ENCODE results near the gene PIAS4. TPM values are rescaled to one million over a fixed set of nuclear protein-coding genes. Genes with fewer than 3 reads are reported as not detected.
A peak's percentile ranks its signal among the peaks of the same experiment; 100 is the strongest.

PIAS4 gene
- total RNA-seq, 1 donor from 2014 or later: 26.0 TPM

DNA sequence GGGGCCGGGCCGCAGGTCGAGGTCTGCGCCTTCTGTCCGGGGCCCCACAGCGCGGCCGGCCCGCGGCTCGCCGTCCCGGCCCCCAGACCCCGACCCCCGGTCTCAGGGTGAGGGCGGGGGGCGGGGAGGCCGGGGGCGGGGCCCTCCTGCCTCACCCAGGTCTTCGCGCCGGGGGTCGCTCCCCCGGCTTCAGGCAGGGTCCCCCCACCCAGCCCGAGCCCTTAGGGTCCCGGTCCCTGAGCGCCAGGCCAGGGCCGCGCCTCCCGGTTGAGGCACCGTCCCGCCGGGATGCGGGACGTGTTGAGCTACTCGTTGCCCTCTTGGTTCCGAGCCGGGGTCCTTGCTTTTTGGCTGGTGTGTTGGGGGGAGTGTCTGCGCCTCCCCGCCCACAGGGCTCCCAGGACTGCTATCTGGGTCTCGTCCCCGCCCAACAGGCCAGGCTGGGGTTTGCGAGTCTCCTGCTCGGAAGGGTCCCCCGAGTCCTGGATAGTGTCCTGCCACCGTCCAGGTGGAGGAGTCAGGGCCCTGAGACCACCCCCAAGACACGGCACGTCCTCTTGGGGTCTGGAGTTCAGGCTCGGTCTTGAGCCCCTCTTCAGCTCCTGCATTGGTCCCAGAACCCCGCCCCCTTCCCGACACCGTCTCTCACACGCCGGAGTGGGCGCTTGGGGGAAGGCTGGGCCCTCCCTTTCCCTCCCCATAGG is 452 bp downstream of the PIAS4 start:
- Histone ChIP-seq H3K27me3 (ENCODE audit: insufficient read depth, low read length) (no peaks in the 10 kb centered on the region), H3K27ac (ENCODE audit: low read depth, low read length) (no peak overlapping the region), H3K4me1 (ENCODE audit: insufficient read depth, low read length) (peaks cover 13% of the 10 kb centered on the region), H3K36me3 (ENCODE audit: insufficient read depth, low read length) (no peaks in the 10 kb centered on the region), H3K4me3 (ENCODE audit: insufficient read depth, low read depth, low read length) (peak overlapping the region; percentile 97), H2AFZ (ENCODE audit: low read depth, low read length) (peak overlapping the region; percentile 56), H4K20me1 (ENCODE audit: insufficient read depth, low read length) (peaks cover 48% of the 10 kb centered on the region), H3K4me2 (ENCODE audit: low read length) (peak overlapping the region; percentile 96), H3K9ac (ENCODE audit: low read length) (peak overlapping the region; percentile 89), H3K79me2 (ENCODE audit: insufficient read depth, low read length) (peaks cover 51% of the 10 kb centered on the region), H3K9me3 (ENCODE audit: insufficient read depth, low read depth, low read length) (no peaks in the 10 kb centered on the region)
- no peak for TF ChIP-seq EZH2 (IDR thresholded peaks at IDR 0.05; ENCODE audit: insufficient read depth, low read length)
- TF ChIP-seq, protein P1, sequence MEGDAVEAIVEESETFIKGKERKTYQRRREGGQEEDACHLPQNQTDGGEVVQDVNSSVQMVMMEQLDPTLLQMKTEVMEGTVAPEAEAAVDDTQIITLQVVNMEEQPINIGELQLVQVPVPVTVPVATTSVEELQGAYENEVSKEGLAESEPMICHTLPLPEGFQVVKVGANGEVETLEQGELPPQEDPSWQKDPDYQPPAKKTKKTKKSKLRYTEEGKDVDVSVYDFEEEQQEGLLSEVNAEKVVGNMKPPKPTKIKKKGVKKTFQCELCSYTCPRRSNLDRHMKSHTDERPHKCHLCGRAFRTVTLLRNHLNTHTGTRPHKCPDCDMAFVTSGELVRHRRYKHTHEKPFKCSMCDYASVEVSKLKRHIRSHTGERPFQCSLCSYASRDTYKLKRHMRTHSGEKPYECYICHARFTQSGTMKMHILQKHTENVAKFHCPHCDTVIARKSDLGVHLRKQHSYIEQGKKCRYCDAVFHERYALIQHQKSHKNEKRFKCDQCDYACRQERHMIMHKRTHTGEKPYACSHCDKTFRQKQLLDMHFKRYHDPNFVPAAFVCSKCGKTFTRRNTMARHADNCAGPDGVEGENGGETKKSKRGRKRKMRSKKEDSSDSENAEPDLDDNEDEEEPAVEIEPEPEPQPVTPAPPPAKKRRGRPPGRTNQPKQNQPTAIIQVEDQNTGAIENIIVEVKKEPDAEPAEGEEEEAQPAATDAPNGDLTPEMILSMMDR (IDR thresholded peaks at IDR 0.05; ENCODE audit: insufficient read depth, low read depth, low read length): no peak
- FAIRE-seq (no peak), DNase-seq (ENCODE audit: low read depth) (no peak)
- Mint-ChIP-seq H3K36me3 (ENCODE audit: low read depth, unreplicated experiment) (peaks cover 3% of the 10 kb centered on the region), H3K9me3 (ENCODE audit: unreplicated experiment) (no peaks in the 10 kb centered on the region), H3K27me3 (ENCODE audit: low read depth, unreplicated experiment) (no peaks in the 10 kb centered on the region), H3K4me1 (ENCODE audit: low read depth, unreplicated experiment) (peaks cover 10% of the 10 kb centered on the region), H3K4me3 (ENCODE audit: unreplicated experiment) (peak overlapping the region; percentile 88), H3K27ac (ENCODE audit: unreplicated experiment) (peak overlapping the region; percentile 47)

DNA sequence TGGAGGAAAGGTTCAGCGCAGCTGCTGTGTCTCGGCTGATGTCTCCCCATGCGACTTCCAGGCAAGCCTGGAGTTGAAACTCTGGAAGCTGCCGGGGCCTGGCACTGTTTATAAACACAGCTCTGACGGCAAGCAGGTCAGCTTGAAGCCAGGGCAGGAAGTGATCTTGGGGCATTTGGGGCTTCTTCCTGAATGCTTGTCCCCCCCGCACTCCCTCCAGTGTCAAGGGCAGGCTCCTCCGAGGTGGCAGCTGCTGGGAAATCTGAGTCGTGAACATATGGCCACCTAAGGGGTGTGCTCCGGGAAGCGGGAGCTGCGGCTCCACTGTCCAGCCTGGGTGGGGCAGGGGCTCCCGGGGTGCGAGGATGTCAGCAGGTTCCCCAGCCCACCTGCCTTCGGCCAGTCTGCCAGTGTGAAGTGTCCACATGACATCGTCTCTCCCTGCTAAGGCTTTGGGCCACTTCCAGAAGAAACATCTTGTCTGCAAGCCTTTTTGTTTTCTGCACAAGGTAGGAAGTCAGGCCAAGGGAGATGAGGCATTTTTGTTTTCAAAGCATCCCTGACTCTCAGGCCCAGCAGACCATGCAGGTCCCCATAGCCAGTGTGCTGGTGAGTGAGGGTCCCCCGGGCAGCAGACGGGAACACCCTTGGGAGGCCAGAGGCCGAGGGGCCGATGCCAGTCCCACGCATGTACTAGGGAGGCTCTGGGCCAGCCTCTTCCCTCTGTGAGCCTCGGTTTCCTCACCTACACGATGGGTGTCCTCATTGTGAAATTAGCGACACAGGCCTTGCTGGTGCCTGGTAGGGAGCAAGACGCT is 2.7 kb downstream of the PIAS4 start:
- peak overlapping the region; percentile 88 for H3K4me3 Mint-ChIP-seq (ENCODE audit: unreplicated experiment)
- H3K36me3 ChIP-seq (ENCODE audit: insufficient read depth, low read length): no peaks in the 10 kb centered on the region
- H2AFZ ChIP-seq (ENCODE audit: low read depth, low read length): no peak overlapping the region
- H3K9me3 ChIP-seq (ENCODE audit: insufficient read depth, low read depth, low read length): no peaks in the 10 kb centered on the region
- H3K27ac ChIP-seq (ENCODE audit: low read depth, low read length): no peak overlapping the region
- peaks cover 13% of the 10 kb centered on the region for H3K4me1 ChIP-seq (ENCODE audit: insufficient read depth, low read length)
- peaks cover 72% of the 10 kb centered on the region for H3K79me2 ChIP-seq (ENCODE audit: insufficient read depth, low read length)
- H3K4me3 ChIP-seq (ENCODE audit: insufficient read depth, low read depth, low read length): no peak overlapping the region
- peaks cover 63% of the 10 kb centered on the region for H4K20me1 ChIP-seq (ENCODE audit: insufficient read depth, low read length)
- no peaks in the 10 kb centered on the region for H3K27me3 Mint-ChIP-seq (ENCODE audit: low read depth, unreplicated experiment)
- H3K36me3 Mint-ChIP-seq (ENCODE audit: low read depth, unreplicated experiment): peaks cover 3% of the 10 kb centered on the region
- DNase-seq (ENCODE audit: low read depth) (no peak), FAIRE-seq (no peak)
- peak overlapping the region; percentile 89 for H3K9ac ChIP-seq (ENCODE audit: low read length)
- no peak overlapping the region for H3K27ac Mint-ChIP-seq (ENCODE audit: unreplicated experiment)
- no peak for TF ChIP-seq EZH2 (IDR thresholded peaks at IDR 0.05; ENCODE audit: insufficient read depth, low read length)
- TF ChIP-seq, protein P1 (IDR thresholded peaks at IDR 0.05; ENCODE audit: insufficient read depth, low read depth, low read length): no peak
- H3K27me3 ChIP-seq (ENCODE audit: insufficient read depth, low read length): no peaks in the 10 kb centered on the region
- no peaks in the 10 kb centered on the region for H3K9me3 Mint-ChIP-seq (ENCODE audit: unreplicated experiment)
- peaks cover 10% of the 10 kb centered on the region for H3K4me1 Mint-ChIP-seq (ENCODE audit: low read depth, unreplicated experiment)
- no peak overlapping the region for H3K4me2 ChIP-seq (ENCODE audit: low read length)

All from astrocyte (in vitro differentiated cells and primary cell).